Brain microvascular endothelial cell (primary cell): ENCODE results near the gene CETN1.

Experiments
- DNase-seq: peaks from one replicate; pipeline ENCODE4 v3.0.0-alpha.2; 2020
- H3K27ac ChIP-seq: fragments of 250-450 bp; sonication (Bioruptor Pico); 2 replicates; pipeline ENCODE4 v1.5.1; 2020; ENCODE audit warnings: mild to moderate bottlenecking, moderate library complexity
- H3K27me3 ChIP-seq: fragments of 250-450 bp; sonication (Bioruptor Pico); replicated peaks from 2 replicates; pipeline ENCODE4 v1.5.1; 2020; ENCODE audit warnings: mild to moderate bottlenecking
- H3K36me3 ChIP-seq: fragments of 250-450 bp; sonication (Bioruptor Pico); replicated peaks from 2 replicates; pipeline ENCODE4 v1.5.1; 2020; ENCODE audit warnings: mild to moderate bottlenecking
- H3K4me3 ChIP-seq: 2 replicates; pipeline ENCODE4 v1.5.1; 2011; ENCODE audit warnings: low read depth, mild to moderate bottlenecking, control low read depth, low read length, moderate library complexity
- in situ Hi-C: cut with HindIII; loops from 2 replicates; pipeline ENCODE4 v1.10.0; 2017; ENCODE audit warnings: low sequenced_read_pairs, low pct_ligation_motif_present
- TF ChIP-seq, protein P1 (sequence below): IDR thresholded peaks from 2 replicates; pipeline ENCODE4 v1.5.1; 2011; ENCODE audit warnings: low read depth, mild to moderate bottlenecking, moderate library complexity, low read length, control low read depth, inconsistent platforms; ENCODE audit errors: missing control alignments

The CETN1 gene

DNA sequence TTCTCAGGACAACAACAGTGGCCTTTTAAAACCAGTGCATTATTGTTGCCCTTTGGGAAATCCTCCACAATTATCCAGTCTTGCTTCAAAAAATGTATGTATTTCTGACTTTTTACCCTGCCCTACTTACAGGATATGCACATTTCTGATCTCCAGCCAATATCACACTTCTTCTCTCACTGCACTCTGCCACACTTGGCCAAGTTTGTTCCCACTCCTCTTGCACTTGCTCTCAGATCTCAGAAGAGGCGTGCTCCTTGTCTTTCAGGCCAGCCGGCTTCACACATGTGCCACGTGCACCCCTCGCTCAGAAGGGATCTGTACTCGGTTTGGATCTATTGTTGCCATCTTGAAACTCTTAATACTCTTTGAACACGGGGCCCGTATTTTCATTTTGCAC lies 32.0 kb downstream of the CETN1 start:
- TF ChIP-seq, protein P1, sequence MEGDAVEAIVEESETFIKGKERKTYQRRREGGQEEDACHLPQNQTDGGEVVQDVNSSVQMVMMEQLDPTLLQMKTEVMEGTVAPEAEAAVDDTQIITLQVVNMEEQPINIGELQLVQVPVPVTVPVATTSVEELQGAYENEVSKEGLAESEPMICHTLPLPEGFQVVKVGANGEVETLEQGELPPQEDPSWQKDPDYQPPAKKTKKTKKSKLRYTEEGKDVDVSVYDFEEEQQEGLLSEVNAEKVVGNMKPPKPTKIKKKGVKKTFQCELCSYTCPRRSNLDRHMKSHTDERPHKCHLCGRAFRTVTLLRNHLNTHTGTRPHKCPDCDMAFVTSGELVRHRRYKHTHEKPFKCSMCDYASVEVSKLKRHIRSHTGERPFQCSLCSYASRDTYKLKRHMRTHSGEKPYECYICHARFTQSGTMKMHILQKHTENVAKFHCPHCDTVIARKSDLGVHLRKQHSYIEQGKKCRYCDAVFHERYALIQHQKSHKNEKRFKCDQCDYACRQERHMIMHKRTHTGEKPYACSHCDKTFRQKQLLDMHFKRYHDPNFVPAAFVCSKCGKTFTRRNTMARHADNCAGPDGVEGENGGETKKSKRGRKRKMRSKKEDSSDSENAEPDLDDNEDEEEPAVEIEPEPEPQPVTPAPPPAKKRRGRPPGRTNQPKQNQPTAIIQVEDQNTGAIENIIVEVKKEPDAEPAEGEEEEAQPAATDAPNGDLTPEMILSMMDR, result no peak
- no peaks in the 10 kb centered on the region for H3K36me3 ChIP-seq

DNA sequence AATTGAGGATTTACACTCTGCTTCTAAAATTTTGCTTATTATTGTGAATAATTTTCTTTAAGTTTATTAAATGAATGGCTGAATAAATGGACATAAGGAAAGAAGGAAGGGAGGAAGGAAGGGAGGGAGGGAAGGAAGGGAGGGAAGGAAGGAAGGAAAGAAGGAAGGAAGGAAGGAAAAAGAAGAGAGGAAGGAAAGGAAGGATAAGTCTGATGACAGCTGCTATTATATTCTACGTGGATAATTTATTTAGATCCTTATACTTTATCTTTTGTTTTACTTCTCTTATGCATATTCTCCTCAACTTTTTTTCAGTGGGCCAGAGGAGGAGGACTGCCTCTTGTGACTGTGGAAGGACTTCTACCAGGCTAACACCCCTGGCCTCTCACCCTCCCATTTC lies 34.0 kb downstream of the CETN1 start:
- DNase-seq, result no peak
- no peak overlapping the region for H3K4me3 ChIP-seq
- TF ChIP-seq, protein P1, result no peak
- in situ Hi-C loops, result loop anchor here (25.0 kb wide), 1 partner anchor 223 kb away; no protein-coding TSS in a partner anchor
- no peaks in the 10 kb centered on the region for H3K36me3 ChIP-seq
- H3K27ac ChIP-seq, result no peak overlapping the region
- peaks cover 9% of the 10 kb centered on the region for H3K27me3 ChIP-seq

More for the DNA sequence above, 32.0 kb downstream of the CETN1 start:
- no peaks in the 10 kb centered on the region for H3K27me3 ChIP-seq
- DNase-seq, result no peak
- in situ Hi-C loops, result loop anchor here (25.0 kb wide), 1 partner anchor 225 kb away; no protein-coding TSS in a partner anchor
- no peak overlapping the region for H3K4me3 ChIP-seq
- no peak overlapping the region for H3K27ac ChIP-seq

DNA sequence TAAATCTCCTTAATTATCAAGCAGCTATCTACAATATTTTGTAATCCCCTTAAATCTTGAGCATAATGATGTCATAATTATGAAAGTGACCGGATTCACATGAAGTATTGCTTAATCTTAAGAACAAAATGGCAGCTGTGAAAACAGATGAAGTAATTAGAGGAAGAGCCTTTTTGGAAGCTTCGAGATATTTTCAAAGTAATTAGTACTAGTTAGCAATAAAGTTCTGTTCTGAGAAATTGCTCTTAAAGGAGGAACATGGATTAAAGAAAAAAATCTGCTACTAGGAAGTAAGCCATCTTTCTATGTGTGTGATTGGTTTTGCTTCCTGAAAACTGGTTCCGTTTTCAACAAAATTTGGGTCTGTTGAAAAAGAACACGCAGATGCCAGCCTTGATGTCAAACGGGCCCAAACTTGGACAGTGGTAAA lies 34.9 kb downstream of the CETN1 start:
- DNase-seq, result no peak
- in situ Hi-C loops, result loop anchor here (25.0 kb wide), 1 partner anchor 222 kb away; no protein-coding TSS in a partner anchor
- Histone ChIP-seq H3K36me3 (no peaks in the 10 kb centered on the region), H3K27me3 (peaks cover 13% of the 10 kb centered on the region), H3K27ac (no peak overlapping the region), H3K4me3 (no peak overlapping the region)
- TF ChIP-seq, protein P1, result no peak

DNA sequence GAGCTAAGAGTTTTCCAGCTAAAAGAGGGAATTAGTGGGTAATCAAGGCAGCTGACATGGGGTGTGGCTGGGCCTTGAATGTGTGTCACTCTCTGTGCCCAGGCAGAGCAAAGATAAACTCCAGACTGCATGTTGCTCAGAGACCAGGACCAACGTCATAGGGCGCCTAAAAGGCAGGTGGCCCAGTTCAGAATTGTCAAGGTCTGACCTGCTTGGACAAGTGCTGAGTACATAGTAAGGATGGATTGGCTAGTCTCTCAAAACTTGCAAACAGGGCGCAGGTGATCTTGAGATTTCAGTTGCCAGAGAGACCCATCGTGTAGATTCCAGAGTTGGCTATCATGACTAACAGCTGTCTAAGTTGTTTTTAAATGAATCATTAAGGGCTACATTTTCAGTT lies 35.6 kb downstream of the CETN1 start:
- TF ChIP-seq, protein P1, result no peak
- no peak for DNase-seq
- Histone ChIP-seq H3K27me3 (peaks cover 13% of the 10 kb centered on the region), H3K4me3 (no peak overlapping the region), H3K36me3 (no peaks in the 10 kb centered on the region), H3K27ac (no peak overlapping the region)
- in situ Hi-C loops, result loop anchor here (25.0 kb wide), 1 partner anchor 222 kb away; no protein-coding TSS in a partner anchor

DNA sequence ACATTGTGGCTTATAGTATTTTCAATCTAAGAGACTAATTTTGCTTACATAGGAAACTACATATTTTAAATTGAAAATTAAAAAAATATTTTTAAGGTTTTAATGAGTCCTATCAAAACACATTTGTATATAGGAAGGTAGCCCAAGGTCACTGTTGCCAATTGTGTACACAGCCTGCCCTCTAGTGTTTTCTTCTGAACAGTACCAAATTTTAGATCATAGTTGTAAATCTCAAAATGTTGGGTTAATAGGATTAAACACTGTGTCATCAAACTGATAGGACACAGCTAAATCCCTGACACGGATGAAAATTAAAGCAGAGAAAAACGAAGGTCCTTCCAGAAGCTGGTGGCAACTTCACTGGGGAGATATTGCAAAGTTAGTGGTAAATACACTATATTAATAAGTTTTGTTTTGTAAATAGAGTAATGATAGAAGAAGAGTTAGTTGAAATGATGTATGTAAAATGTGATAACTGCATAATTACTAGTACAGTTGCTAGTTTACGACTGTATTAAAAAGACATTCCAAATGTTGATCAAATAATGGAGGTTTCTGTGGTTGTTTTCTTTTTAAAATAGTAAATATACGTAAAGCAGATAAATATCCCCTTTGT lies 36.3 kb downstream of the CETN1 start:
- Histone ChIP-seq H3K27me3 (peaks cover 15% of the 10 kb centered on the region), H3K4me3 (no peak overlapping the region), H3K27ac (no peak overlapping the region), H3K36me3 (no peaks in the 10 kb centered on the region)
- in situ Hi-C loops, result loop anchor here (25.0 kb wide), 1 partner anchor 221 kb away; no protein-coding TSS in a partner anchor
- TF ChIP-seq, protein P1, result peak; percentile 69
- DNase-seq, result no peak

DNA sequence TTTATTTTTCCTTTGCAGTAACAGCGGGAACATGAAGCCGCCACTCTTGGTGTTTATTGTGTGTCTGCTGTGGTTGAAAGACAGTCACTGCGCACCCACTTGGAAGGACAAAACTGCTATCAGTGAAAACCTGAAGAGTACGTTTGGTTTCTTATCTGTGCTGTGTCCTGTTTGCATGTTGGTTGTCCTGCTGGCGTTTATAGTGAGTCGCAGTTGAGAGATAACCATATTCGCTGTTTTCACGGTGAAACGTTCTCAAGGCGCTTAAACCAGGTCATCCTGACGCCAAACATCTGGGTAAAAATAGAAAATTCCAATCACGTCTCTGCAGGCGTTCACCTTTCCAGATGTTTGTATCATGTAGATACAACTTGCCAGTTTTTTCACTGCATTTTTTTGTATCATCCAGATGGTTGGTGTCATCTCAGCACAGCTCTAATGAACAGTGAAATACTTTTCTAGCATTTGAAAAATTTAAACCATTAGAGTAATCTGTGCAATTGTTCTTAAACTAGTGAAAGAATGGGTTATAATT lies 37.9 kb downstream of the CETN1 start:
- DNase-seq, result no peak
- in situ Hi-C loops, result loop anchor here (25.0 kb wide), 1 partner anchor 219 kb away; no protein-coding TSS in a partner anchor
- Histone ChIP-seq H3K4me3 (no peak overlapping the region), H3K27ac (no peak overlapping the region), H3K27me3 (peaks cover 17% of the 10 kb centered on the region), H3K36me3 (no peaks in the 10 kb centered on the region)
- TF ChIP-seq, protein P1, result no peak
